ELR (cell line): ENCODE data around the gene IGFBP2.

ENCODE experiments used
- DNase-seq: peaks from one replicate; pipeline ENCODE4 v3.0.0-alpha.2; 2015; ENCODE audit warnings: low read depth

IGFBP2 gene

DNA sequence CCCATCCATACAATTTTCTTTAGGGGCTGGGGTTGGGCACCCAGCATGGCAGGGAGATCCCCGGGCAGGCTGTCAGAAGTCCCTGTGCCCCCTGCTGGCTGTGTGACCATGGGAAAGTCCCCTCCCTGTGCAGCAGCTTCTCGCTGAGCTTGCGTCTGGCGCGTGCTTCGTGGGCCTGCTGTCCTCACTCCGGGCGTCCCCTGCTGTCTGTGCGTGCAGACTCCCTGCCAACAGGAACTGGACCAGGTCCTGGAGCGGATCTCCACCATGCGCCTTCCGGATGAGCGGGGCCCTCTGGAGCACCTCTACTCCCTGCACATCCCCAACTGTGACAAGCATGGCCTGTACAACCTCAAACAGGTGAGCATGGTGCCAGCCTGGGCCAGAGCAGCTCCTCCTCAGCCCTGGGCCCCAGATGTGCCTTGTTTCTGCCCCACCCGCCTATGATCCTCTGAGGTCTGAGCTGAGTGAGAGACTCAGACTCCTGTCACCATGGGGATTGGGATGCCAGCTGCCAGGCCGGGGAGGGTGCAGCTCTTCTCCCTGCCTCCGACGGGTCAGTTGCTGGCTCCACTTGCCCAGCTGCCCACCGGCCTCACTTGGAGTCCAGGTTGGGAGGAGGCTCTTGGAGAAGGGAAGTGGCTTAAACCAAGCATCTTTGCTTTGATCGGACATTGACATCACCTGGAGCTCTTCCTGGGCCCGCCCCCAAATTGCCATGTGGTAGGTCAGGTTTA, 28.6 kb downstream of the IGFBP2 start:
- DNase-seq: peak; percentile 19

DNA sequence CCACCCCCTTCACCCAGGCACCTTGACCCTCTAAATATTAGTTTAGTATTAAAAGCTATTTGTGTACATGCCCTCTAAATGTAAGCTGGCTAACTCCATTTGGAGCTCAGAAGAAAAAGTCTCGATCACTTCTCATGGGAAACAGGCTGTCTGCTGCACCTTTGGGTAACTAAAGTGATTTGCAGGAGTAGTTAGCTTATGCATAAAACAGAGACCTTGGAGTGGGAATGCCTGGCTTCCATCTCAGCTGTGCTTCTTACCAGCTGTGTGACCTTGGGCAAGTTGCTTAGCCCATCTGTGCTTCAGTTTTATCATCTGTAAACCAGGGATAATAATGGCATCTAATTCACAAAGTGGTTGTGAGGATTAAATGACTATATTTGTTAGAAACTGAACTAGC, 29.9 kb downstream of the IGFBP2 start:
- DNase-seq: no peak

DNA sequence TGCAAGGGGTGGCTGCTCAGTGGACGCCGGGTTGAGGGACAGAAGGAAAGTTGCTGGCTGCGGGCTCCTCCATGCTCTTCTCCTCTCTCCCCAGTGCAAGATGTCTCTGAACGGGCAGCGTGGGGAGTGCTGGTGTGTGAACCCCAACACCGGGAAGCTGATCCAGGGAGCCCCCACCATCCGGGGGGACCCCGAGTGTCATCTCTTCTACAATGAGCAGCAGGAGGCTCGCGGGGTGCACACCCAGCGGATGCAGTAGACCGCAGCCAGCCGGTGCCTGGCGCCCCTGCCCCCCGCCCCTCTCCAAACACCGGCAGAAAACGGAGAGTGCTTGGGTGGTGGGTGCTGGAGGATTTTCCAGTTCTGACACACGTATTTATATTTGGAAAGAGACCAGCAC, 30.6 kb downstream of the IGFBP2 start:
- no peak for DNase-seq

DNA sequence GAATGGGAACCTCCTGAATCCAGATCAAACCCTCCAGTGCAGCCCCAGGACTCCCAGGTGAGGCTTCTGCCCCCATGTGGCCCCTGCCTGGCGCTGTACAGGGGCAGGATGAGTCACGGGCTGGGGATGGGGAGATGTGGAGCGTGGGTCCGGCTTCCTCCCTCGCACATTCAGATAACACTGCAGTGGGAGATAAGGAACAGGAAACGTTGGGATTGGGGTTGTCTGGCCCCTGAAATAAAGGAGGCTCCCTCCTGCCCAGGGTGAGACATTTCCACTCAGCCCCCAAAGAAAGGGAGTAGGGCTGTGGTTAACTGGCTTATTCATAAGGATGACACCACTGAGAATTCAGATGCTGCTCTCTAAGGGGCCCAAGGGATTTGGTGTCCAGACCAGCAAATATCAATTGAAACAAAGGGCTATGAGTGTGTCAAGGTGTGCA, 31.4 kb downstream of the IGFBP2 start:
- peak; percentile 38 for DNase-seq

DNA sequence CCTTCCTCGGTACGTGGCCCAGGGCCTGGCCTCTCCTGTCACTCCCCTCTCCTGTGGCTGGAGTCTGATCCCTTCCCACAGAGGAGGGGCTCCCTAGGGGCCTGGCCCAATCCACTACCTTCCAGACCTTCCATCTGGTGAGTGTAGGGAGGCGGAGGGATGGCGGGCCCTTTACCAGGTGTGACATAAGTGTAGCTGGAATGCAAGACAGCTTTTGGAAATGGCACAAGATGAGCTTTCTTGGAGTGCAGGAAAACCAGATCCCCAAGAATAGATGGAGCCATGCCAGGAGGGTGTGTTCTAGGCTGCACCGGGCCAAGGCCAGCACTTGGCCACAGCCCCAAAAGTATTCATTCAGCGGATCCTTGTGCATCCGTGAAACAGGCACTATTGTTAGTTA, 32.0 kb downstream of the IGFBP2 start:
- no peak for DNase-seq

DNA sequence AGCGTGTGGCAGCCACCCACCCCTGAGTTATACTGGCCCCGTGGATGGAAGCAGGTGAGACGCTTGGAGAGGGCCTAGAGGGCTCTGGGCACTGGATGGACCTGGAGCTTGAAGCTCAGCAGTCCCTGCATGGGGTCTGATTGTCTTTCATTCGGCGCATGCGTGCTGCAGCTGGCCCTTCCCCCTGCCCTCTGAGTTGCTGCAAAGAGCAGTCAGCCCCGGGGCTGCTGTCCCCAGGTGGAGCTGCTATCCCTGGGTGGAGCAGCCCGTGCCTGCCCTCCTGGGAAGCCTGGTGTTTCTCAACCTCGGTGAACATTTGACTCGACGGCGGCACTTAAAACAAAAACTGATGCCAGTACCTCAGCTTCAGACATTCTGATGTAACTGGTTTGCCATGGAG, 32.5 kb downstream of the IGFBP2 start:
- no peak for DNase-seq

DNA sequence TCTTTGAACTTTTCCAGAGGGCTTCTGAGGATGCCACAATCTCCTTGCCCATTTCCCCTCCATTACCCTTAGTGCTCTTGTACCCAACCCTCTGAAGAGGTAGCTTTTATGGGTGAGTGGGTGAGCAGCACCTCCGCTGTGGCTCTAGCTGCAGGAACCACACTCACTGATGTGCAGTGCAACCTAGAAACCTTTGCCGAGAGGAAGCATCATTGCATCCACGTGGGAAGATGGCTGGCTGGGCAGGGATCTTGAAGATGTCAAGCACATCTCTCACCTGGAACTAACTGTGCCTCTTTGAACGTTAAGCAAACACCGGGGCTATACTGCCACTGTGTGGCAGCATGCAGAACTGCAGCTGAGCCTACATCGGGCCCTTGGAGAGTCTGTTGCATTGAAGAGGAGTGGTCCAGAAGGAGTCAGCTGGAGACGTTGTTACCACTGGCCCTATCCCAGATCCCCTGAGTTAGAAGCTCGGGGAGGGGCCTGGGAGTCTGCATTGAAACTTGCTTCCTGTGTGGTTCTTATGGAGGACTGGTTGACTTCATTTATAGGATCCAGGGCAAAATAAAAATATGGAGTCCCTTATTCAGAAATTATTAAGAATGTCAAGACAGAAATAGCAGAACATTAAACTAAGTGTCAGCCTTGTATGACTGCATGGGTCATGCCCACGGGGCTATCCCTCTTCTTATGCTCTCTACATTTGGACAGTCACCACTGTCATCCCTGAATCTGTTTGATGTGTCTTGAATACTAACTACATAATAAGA, 33.4 kb downstream of the IGFBP2 start:
- peak; percentile 66 for DNase-seq

DNA sequence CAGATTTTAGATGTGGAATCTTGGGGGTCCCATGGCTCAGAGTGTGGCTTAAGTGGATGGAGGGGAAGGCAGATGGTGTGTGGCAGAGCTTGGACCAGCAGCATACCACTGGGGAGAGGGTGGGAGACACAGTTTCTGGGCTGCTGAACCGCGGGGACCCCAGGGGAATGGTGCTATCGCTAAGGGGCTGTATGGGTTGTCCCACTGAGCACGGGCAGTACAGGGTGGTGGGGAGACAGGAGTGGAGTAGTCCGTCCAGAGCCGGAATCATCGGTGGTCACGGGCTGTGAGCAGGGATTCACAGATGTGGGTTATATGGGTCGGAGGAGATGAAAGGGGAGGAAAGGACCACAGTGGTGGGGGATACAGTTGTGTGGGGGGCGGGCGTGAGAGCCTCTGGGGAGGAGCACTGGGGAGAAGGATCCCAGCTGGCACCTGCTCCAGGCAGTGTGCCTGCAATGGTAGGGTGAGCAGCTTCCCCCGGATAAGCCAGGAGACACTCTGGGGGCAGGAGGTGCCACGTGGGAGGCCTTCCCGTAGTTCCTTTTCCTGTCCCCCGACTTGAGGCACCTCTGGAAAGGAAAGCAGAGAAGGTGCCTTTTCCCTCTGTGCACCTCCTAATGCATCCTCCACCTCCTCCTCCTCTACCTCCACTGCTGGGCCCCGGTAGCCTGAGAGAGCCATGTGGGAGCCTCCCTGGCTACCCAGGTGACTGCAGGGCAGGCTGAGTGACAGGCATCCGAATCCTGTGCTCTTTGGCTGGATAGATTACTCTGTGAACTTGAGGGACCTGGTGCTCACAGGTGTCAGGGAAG, 37.3 kb downstream of the IGFBP2 start:
- no peak for DNase-seq

DNA sequence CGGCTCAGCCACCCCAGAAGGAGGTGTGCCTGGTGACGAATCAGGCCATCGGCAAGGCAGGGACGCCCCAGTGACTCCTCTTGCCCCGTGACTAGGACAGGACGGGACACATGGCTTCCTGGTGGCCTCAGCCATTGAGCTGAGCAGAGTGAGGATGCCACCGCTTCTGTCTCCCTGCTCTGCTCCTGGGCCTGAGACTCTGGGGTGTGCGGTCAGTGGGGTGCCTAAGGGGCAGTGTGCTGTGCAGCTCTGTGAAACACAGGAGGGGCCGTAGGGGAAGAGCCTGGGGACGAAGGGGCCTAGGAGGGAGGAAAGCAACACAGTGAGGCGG, 37.8 kb downstream of the IGFBP2 start:
- DNase-seq: no peak

DNA sequence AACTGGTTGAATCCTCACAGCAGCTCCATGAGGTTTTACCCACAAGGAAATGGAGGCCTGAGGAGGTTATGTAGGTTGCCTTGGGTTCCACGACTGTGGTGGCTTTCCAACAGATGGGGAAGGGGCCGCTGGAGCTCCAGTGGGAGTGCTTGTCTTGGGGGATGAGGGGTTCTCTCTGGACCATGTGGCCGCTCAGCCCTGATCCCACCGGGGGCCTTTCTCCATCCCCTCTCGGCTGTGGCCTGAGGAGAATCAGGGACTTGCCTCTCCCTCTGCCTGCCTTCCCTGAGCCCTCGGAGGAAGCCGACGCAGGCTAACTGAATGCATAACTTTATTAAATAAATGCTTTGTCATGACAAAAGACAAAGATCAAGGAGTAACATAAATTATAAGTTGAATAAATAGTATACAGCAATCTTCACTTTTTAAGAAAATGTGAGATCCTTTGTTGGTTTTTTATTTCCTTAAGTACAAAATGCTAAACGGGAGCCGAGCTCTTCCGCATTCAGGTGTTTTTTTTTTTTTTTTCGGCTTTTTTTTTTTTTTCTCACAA, 38.6 kb downstream of the IGFBP2 start:
- DNase-seq: no peak

DNA sequence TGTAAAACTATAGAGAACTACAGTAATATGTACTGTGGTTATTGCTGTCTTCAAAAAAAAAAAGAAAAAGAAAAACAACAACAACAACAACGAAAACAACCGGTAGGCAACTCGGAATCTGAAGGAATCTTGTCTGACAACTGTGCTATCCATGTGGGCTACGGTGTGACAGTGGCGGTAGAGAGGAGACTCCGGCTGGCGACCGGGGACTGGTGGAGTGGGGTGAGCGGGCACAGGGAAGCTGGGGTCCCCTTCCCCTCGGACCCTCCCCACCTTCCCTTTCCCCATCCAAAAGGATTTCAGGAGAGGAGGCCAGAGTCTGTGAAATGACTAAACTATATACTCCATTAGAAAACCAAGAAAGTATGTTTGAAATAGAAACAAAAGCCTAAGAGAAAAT, 39.2 kb downstream of the IGFBP2 start:
- no peak for DNase-seq

DNA sequence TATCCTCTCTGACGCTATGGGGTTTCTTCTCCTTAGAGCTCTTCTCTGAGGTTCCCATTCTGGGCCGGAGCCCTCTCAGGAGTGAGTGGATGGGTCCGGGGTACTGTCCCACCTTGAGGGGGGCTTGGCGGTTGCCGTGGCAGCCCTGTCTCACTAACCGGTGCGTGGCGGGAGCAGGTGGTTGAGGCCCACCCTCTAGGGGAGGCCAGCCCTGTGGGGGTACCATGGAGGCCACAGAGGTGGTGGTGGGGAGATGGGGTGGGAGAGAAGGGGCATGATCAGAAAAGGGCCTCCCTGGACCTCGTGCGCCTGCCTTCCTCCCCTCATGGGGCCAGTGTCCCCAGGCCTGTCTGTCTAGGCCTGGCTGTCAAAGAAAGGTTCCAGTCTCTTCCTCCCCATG, 39.8 kb downstream of the IGFBP2 start:
- DNase-seq: no peak

DNA sequence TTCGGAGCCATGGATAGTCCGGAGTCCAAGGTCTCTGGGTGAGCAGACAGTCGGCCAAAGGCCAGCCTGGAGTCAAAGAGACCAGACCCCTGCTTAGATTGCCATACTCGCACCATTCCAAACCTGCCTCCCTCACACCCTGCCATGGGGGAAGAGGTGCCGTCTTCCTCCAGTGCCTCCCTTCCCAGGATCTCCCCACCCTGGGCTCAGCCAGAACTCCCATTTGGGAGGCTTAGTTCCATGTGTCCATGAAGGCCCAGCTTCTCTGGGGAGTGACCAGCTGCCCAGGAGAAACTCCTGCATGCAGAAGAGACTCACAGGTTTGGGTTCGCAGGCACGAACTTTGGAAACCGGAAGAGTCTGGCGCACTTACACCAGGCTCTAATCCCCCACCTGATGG, 40.4 kb downstream of the IGFBP2 start:
- DNase-seq: no peak

DNA sequence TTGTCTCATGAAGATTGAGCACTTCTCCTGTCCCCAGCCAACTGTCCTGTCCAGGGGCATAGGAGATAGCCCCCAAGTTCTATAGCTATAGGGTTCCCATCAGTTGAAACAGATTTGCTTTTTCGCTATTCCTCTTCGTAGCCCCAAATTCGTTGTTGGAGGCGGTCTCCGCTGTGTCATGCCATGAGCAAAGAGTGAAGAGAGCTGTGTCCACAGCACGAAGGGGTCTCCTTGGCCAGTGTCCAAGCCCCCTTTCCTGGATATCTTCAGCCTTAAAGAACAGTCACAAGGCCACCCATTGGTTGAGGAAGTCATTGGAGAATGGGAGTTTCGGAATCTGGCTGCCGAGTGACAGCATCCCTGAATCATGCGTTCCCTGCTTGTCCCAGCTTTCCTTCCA, 41.2 kb downstream of the IGFBP2 start:
- DNase-seq: no peak

DNA sequence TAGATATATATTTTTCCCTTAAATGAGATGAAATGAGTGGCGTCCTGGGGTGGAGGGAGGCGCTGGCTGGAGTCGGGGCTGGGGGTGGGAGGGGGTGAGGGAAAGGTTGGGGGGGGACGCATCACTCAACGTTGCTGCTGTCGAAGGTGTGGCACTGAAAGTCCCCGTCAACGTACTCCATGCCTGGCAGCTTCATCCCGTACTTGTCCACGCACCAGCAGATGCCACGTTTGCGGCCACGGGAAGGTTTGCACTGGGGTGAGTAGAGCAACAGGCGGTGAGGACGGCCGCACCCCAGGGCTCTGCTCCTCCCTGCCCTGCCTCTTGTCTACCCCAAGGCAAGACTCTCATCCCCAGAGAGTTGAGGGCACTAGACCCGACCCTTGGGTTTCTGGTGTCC, 43.4 kb downstream of the IGFBP2 start:
- no peak for DNase-seq

DNA sequence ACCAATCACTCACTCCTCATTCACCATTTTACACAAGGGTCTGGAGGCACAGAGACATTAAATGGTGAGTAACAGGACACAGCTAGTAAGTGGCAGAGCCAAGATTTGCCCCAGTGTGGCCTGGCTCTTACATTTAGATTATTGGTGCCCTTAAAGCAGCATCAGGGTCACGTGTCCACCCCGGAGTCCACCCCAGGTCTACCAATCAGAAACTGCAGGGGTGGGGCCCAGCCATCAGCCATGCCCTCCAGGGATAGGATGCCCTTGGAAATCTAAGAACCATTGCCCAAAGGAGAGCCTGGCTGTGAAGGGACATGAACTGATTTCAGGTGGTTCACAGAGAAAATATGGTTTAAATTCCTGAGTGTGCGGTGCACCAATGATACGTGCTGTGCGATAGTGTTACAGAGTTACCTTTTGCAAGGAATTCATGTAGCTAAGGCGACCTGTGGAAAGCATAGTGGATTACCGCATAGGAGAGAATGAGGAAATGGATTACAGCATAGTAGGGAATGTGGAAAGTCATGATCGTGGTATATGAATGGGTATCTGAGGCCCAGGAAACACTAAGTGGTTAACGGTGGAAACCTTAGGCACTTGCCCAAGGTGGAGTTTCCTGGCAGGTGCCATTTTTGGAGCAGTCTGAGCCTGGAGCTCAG, 44.3 kb downstream of the IGFBP2 start:
- no peak for DNase-seq

DNA sequence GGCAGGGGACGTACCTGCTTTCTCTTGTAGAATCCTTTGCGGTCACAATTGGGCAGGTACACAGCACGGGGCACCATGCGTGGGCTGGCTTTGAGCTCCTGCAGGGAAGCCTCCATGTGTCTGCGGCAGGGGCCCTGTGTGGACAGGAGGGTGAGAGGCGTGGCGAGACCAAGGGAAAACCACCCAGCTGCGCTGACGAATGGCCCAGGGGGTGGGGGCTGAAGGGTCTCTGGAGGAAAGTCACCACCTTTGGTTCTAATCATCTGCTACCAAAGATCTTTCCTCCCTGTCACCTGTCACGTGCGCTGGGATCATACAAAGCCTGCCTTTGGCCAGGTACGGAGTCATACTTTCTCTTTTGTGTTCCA, 44.9 kb downstream of the IGFBP2 start:
- DNase-seq: no peak

DNA sequence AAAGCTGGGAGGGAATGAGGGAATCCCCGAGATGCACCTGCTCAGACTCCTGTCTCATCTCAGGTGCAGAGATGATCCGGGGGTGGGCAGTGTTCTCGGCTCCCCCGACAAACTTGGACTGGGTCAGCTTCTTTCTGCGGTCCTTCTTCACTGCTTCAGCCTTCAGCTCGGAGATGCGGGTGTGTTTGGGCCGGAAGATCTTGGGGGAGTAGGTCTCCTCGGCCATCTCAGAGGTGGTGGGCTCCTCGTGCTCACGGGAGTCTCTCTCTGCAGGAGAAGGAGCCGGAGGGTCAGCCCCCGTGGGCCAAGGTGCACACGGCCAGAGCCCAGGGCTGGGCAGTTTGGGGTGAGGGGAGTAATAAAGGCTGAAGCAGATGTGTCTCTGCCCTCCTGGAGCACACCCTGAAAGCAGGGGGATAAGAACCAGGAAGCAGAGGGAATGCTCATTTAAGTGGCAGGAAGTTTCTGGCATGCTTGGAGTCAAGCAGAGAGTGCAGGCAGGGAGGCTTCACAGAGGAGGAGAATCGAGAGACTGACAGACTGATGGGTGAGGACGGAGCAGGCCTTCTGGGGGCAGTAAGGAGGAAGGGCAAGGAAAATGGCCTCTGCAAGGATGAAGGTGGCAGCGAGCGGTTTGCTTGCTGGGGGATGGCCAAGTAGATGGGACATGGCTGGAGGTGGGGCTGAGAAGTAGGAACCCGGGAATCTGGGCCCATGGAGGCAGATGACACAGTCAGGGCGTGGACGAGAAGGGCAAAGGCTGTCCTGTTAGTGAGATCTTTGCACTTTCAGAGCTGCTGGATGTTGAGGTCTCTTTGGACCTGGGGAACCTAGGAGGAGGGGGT, 45.8 kb downstream of the IGFBP2 start:
- DNase-seq: no peak

DNA sequence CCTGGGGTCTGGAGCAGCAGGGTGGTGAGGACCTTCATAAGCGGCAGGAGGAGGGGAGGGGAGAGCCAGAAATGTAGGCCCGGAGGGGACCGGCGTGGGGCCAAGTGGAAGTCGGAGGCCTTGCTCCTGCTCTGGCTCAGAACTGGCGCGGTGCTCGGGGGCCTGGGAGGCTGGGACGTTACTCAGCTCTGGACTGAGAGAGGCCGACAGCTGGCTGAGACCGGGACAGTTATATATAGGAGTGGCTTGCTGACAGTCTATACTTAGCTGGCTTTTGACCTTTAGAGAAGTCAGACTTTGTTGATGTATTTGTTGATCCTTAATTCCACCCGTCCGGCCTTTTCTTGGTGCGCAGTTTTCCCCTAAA, 46.4 kb downstream of the IGFBP2 start:
- no peak for DNase-seq

DNA sequence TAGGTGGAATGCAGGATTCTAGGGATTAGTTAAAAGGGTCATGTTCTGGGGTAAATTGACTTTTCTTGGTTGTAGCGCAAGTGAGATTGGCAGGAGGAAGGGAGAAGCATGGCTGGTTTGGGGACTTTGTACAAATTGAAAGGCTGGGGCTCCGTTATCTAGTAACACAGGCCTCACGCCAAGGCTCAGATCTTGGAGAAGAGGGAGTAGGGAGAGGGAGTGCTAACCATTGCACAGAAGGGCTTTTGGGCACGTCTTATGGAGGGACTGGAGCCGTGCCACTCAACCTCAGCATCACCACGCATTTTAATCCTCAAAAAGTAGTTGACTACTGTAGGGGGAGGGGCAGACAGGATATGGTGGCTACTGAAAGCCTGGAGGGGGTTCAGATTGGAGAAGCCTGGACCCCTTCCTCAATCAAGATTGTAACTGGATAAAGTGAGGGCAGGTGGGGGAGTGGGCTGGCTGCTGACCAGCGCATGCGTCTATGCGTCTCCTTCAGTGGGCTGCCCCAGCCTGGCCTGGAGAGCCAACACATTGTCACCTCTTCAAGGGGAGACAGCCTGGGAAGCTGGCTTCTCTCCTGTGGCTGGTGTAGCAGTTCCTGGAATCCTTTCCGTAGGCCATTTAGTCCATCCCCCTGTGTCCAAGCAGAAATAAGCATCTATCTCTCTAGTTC, 47.9 kb downstream of the IGFBP2 start:
- DNase-seq: no peak

DNA sequence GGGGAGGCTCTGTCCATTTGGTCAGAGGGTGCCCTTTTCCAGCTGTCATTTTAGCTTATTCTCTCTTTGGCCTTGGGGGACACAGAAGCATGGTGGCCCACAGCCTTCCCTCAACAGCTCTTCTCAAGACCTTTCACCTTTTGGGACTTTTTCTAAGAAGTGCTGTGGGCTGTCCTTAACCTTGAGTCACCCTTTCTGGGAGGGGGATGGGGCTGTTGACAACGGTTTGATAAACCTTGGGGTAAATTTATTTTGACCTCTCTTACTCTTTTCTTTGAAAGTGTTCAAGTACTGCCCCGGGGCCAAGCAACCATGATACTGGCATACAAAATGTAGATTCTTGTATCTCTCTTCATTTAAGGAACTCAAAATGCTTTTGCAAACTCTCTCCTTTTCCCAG, 48.5 kb downstream of the IGFBP2 start:
- DNase-seq: no peak
